ENCODE data around the gene LY6G5B.

- TF ChIP-seq, protein P1, sequence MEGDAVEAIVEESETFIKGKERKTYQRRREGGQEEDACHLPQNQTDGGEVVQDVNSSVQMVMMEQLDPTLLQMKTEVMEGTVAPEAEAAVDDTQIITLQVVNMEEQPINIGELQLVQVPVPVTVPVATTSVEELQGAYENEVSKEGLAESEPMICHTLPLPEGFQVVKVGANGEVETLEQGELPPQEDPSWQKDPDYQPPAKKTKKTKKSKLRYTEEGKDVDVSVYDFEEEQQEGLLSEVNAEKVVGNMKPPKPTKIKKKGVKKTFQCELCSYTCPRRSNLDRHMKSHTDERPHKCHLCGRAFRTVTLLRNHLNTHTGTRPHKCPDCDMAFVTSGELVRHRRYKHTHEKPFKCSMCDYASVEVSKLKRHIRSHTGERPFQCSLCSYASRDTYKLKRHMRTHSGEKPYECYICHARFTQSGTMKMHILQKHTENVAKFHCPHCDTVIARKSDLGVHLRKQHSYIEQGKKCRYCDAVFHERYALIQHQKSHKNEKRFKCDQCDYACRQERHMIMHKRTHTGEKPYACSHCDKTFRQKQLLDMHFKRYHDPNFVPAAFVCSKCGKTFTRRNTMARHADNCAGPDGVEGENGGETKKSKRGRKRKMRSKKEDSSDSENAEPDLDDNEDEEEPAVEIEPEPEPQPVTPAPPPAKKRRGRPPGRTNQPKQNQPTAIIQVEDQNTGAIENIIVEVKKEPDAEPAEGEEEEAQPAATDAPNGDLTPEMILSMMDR (IDR thresholded peaks at IDR 0.05), result no peak
- no peak for TF ChIP-seq POLR2A (IDR thresholded peaks at IDR 0.05)
These were observed 42.8 kb upstream of the LY6G5B start for GRCh38 chr6:31626952-31627351.

Data from body of pancreas (tissue), 4 donors.